Activated naive CD4-positive, alpha-beta T cell treated with anti-CD3 and anti-CD28 coated beads, Interleukin-2, amount 50 U/mL, for 72 hours (primary cell): ENCODE data around the gene SELENOI. TPM values are rescaled to one million over a fixed set of nuclear protein-coding genes. Genes with fewer than 3 reads are reported as not detected.
A peak's percentile ranks its signal among the peaks of the same experiment; 100 is the strongest.
"Not testable (repeated sequence)": the region's sequence is repeated elsewhere in the genome, so short reads cannot be mapped to it uniquely, and the experiment has no call there.

Experiments used
- ATAC-seq, 2 donors: fragments of 150-1000 bp; cut with Tn5 transposase; 2 replicates each; pipeline ENCODE4 v1.10.0; 2021; ENCODE audit warnings: mild to moderate bottlenecking in 2 of 2, moderate library complexity in 2 of 2
- DNase-seq, 2 donors: peaks; one replicate each; pipeline ENCODE4 v3.0.0; 2021 to 2022; ENCODE audit warnings: low spot score in 2 of 2
- H3K27ac Mint-ChIP-seq, 2 donors: one replicate each; pipeline ENCODE4 v1.8.0; 2022; ENCODE audit warnings: mild to moderate bottlenecking in 2 of 2, mixed read lengths in 2 of 2
- H3K36me3 Mint-ChIP-seq, 2 donors: one replicate each; pipeline ENCODE4 v1.8.0; 2022; ENCODE audit warnings: mixed read lengths in 2 of 2
- H3K9me3 Mint-ChIP-seq, 2 donors: one replicate each; pipeline ENCODE4 v1.8.0; 2022; ENCODE audit warnings: mixed read lengths in 2 of 2
- total RNA-seq, 2 donors: library from RNA; stranded (reverse); gene quantifications; one replicate each; pipeline ENCODE4 v1.2.3, GENCODE V29; 2022

SELENOI gene
- total RNA-seq, 2 donors from 2014 or later = 24.4 to 45.0 TPM

DNA sequence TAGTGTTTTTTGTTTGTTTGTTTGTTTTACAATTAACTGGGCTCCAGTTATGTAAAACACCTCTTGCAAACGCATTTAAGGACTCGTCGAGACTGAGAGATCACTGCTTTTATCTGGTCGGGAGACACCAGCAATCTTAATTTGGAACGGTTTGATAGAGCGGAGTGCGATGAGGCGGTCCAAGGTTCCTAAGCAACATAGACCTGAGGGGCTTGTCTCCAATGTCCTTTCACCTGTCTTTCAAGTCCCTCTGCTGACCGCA is 729 bp upstream of the SELENOI start:
- ATAC-seq = peak in 1 of 2 donors; percentile 0
- Mint-ChIP-seq H3K36me3 (peaks cover 18 to 24% of the 10 kb centered on the region in 2 donors), H3K9me3 (no peaks in the 10 kb centered on the region), H3K27ac (peak overlapping the region; percentile 97 to 99)
- DNase-seq = no peak

DNA sequence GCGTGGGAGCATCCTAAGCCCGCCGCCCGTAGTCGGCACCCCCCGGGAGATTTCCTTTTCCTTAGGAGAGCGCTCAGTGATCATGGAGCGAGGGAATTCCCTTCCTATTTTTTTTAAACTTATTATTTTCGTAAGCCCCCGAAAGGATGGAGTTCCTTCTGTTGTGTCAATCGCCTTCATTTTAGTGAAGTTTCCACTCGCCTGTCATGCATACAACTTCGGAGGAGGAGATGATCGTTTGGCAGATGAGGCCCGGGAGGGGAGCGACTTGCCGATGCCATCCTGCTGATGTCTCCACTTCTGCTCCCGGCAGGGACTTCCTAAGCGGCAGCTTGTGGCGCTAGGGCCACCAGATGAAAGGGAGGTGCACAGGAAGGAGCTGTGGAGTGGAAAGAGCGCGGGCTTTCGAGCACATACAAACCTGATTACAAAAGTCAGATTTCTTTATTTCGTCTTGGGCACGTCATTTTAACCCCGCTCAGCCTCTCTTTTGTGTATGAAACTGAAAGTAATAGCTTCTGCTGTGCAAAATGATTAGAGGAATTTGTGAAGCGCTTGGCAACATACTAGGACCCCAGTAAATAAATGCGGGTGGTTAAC is 611 bp downstream of the SELENOI start, which contains the start of gene ADGRF3:
Gene ADGRF3, minus strand, starts transcription at position 336 of the 600 bp plus-strand sequence. CDS start 555 bp downstream, outside the sequence.
- Mint-ChIP-seq H3K27ac (peak within 1 kb of the TSS; percentile 97 to 99), H3K9me3 (no peaks in the 10 kb centered on the region)
- peak; percentile 33 to 36 for ATAC-seq

GRCh38 chr2:26347286-26347865 is 1.4 kb downstream of the SELENOI start:
- ATAC-seq = no peak
- Mint-ChIP-seq H3K27ac (peak overlapping the region; percentile 97 to 99), H3K9me3 (no peaks in the 10 kb centered on the region), H3K36me3 (peaks cover 18 to 30% of the 10 kb centered on the region in 2 donors)
- no peak for DNase-seq

More for the DNA sequence above, 611 bp downstream of the SELENOI start, which contains the start of gene ADGRF3:
- peak; percentile 61 to 79 for DNase-seq
- H3K36me3 Mint-ChIP-seq = peaks cover 18 to 30% of the 10 kb centered on the region in 2 donors

DNA sequence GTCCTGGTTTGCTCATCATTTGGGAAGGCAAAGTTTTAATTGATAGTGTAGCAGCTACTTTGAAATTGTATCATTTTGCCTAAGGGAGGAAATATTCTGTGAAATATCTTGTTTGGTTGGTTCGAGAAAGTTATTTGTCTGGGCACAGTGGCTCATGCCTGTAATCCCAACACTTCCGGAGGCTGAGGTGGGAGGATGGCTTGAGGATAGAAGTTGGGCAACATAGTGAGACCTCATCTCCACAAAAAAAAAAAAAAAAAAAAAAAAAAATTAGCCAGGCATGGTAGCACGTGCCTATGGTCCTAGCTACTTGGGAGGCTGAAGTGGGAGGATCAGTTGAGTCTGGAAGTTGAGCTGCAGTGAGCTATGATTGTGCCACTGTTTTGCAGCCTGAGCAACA is 3.7 kb downstream of the SELENOI start:
- H3K36me3 Mint-ChIP-seq = peaks cover 18 to 30% of the 10 kb centered on the region in 2 donors
- DNase-seq (no peak), ATAC-seq (no peak)
- no peaks in the 10 kb centered on the region for H3K9me3 Mint-ChIP-seq
- H3K27ac Mint-ChIP-seq = peak overlapping the region in 1 of 2 donors; percentile 51

DNA sequence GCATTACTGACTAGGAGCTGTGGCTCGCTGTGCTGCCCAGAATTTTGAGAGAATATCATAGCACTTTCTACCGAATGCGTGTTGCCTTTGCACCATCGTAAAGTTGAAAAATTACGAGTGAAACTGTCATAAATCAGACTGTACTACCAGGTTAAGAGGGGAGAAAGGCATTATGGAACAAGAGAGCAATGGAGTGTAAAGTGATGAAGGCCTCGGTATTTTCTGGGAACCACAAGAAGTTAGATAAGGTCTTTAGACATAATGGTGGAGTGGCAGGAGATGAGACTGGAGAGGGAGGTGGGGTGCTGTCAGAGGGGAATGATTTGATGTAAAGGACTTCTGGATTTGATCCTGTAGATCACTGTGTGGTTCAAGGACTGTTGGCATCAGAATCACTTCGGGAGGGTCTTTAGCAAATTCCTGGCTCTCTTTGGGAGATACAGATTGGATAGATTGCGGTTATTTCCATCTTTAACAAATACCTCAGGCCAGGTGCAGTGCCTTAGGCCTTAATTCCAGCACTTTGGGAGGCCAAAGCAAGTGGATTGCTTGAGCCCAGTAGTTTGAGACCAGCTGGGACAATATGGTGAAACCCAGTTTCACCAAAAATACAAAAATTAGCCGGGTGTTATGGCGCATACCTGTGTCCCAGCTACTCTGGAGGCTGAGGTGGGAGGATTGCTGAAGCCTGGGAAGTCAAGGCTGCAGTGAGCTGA is 5.6 kb downstream of the SELENOI start:
- Mint-ChIP-seq H3K36me3 (peaks cover 9 to 21% of the 10 kb centered on the region in 2 donors), H3K9me3 (no peaks in the 10 kb centered on the region), H3K27ac (no peak overlapping the region)
- no peak for ATAC-seq
- DNase-seq = no peak

- peak in 1 of 2 donors; percentile 42 for DNase-seq
- peak; percentile 95 to 100 for ATAC-seq
- H3K36me3 Mint-ChIP-seq = peaks cover 0 to 17% of the 10 kb centered on the region in 2 donors
- no peaks in the 10 kb centered on the region for H3K9me3 Mint-ChIP-seq
- peak overlapping the region in 1 of 2 donors; percentile 13 for H3K27ac Mint-ChIP-seq
These were observed 6.9 kb downstream of the SELENOI start for GRCh38 chr2:26352892-26353291.

GRCh38 chr2:26354469-26354868 is 8.5 kb downstream of the SELENOI start:
- ATAC-seq, H3K27ac Mint-ChIP-seq, DNase-seq, H3K9me3 Mint-ChIP-seq: not testable (repeated sequence)
- H3K36me3 Mint-ChIP-seq = peaks cover 0 to 19% of the 10 kb centered on the region in 2 donors

DNA sequence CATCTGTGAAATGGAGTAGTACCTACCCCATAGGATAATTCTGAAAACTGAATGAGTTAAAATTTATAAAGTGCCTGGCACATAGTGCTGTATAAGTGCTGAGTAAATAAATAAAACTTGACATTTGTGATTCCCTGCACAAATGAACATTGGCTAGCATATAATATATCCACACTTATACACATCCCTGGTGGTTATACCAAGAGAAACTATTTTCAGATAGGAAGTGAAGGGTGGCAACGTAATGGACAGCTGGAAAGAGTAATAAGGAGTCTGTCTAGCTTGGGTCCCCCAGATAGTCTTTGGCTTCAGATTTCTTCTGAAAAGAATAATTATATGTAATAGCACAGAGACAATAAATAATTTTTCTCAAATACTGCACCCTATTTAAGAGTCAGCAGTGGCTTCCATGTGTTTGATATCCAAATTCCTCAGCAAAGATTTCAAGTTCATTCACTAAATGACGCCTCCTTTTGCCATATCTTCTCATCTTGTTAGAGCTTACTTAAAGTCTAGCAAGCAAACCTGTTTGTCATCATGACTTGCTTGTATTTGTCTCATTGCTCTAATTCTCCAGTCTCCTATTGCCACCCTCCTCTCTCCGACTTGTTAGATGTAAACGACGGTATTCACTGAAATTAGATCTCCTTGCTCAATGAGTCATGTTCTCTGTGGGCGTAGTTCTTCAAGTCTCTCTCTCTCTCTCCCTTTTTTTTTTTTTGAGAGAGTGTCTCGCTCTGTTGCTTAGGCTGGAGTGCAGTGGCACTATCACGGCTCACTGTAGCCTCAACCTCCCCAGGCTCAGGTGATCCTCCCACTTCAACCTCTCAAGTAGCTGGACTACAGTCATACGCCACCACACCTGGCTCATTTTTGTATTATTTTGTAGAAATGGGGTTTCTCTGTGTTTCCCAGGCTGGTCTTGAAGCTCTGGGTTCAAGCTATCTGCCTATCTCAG is 9.4 kb downstream of the SELENOI start:
- ATAC-seq (peak; percentile 57 to 66), DNase-seq (no peak)
- Mint-ChIP-seq H3K27ac (no peak overlapping the region), H3K36me3 (peaks cover 0 to 25% of the 10 kb centered on the region in 2 donors), H3K9me3 (no peaks in the 10 kb centered on the region)

GRCh38 chr2:26356111-26356510 is 10.2 kb downstream of the SELENOI start:
- Mint-ChIP-seq H3K9me3 (no peaks in the 10 kb centered on the region), H3K36me3 (peaks cover 0 to 24% of the 10 kb centered on the region in 2 donors), H3K27ac (peak overlapping the region; percentile 33 to 39)
- DNase-seq = no peak
- ATAC-seq = no peak

GRCh38 chr2:26356771-26357170 is 10.8 kb downstream of the SELENOI start:
- Mint-ChIP-seq H3K27ac (peak overlapping the region; percentile 39 to 60), H3K36me3 (peaks cover 0 to 19% of the 10 kb centered on the region in 2 donors), H3K9me3 (no peaks in the 10 kb centered on the region)
- DNase-seq = no peak
- ATAC-seq = peak in 1 of 2 donors; percentile 17

- no peak overlapping the region for H3K27ac Mint-ChIP-seq
- peaks cover 0 to 19% of the 10 kb centered on the region in 2 donors for H3K36me3 Mint-ChIP-seq
- ATAC-seq (no peak), DNase-seq (no peak)
- H3K9me3 Mint-ChIP-seq = no peaks in the 10 kb centered on the region
These were observed 14.0 kb downstream of the SELENOI start for GRCh38 chr2:26359886-26360473.

DNA sequence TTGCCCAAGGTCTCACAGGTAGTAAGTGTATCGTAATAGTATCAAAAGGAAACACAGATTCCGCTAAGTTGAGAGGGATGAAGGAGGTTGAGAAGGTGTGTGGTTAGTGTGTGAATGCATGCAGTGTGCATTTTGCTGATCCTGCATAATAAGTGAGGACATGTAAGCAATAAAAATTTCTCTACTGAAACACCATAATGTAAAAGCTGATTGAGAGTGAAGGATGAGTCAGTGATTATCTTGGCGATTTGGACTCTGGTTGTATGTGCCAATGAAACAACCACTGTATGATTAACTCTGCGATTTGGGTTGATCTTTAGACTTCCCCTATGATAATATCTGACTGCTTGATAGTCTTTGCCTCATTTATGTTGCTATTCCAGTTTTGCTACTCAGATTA is 17.4 kb downstream of the SELENOI start:
- no peaks in the 10 kb centered on the region for H3K9me3 Mint-ChIP-seq
- ATAC-seq = peak; percentile 51 to 61
- peaks cover 0 to 25% of the 10 kb centered on the region in 2 donors for H3K36me3 Mint-ChIP-seq
- no peak overlapping the region for H3K27ac Mint-ChIP-seq
- no peak for DNase-seq

GRCh38 chr2:26363958-26364357 is 18.0 kb downstream of the SELENOI start:
- ATAC-seq (no peak), DNase-seq (no peak)
- no peaks in the 10 kb centered on the region for H3K9me3 Mint-ChIP-seq
- peaks cover 0 to 29% of the 10 kb centered on the region in 2 donors for H3K36me3 Mint-ChIP-seq
- no peak overlapping the region for H3K27ac Mint-ChIP-seq

- Mint-ChIP-seq H3K27ac (no peak overlapping the region), H3K36me3 (peaks cover 6 to 29% of the 10 kb centered on the region in 2 donors), H3K9me3 (no peaks in the 10 kb centered on the region)
- ATAC-seq (no peak), DNase-seq (no peak)
These were observed 18.7 kb downstream of the SELENOI start for GRCh38 chr2:26364669-26365068.

GRCh38 chr2:26366957-26367356 is 21.0 kb downstream of the SELENOI start:
- DNase-seq (no peak), ATAC-seq (no peak)
- Mint-ChIP-seq H3K27ac (no peak overlapping the region), H3K9me3 (no peaks in the 10 kb centered on the region), H3K36me3 (peaks cover 8 to 27% of the 10 kb centered on the region in 2 donors)

GRCh38 chr2:26369664-26370063 is 23.7 kb downstream of the SELENOI start:
- H3K36me3 Mint-ChIP-seq = peaks cover 8 to 39% of the 10 kb centered on the region in 2 donors
- ATAC-seq, H3K9me3 Mint-ChIP-seq, DNase-seq, H3K27ac Mint-ChIP-seq: not testable (repeated sequence)
